ENCODE measurements around the gene GPNMB. TPM values are rescaled to one million over a fixed set of nuclear protein-coding genes. Genes with fewer than 3 reads are reported as not detected.

Gene GPNMB
- total RNA-seq, 6 experiments from 2014 or later: 19.3 to 48.8 (median 44.1) TPM

DNA sequence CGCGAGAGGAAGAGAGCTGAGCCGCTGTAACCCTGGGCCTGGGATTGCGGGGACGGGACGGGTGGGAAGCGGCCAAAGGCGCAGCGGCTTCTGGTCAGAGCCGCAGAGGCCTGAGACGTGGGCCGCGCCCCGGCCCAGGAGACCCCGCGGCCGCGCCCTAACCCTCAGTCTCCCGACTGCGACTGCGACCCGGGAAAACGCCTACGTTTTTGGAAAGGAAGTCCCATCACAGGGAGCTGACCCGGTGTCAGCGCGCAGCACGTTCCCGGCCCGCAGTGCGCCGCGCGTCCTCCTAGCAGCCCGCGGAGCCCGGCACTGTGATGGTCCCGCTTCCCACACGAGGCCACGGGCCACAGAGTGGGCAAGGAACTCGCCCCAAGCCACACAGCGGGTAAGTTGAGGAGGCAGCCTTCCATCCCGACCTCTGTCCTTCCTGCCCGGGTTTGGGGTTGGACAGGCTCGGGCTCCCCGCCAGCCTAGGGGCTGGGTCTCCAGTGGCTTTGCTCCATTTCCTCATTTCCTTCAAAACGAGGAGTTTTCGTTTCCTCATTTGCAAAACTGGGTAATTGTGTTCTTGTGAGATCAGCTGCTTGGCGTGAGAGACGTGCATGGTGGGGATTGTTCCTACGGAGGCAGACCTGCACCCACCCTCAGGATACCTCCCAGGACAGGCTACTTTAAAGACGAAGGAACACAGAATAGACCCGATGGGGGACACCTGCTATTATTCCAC, 1.2 kb downstream of the GPNMB start:
- Mint-ChIP-seq H3K27me3 (ENCODE audit: insufficient read depth) (no peaks in the 10 kb centered on the region), H3K36me3 (ENCODE audit: low read depth) (peaks cover 34% of the 10 kb centered on the region; the same call in 1 of the 2 replicates), H3K9me3 (no peaks in the 10 kb centered on the region), H3K4me1 (ENCODE audit: low read depth) (peaks cover 40% of the 10 kb centered on the region), H3K4me3 (peak overlapping the region; percentile 87), H3K27ac (peak overlapping the region; percentile 89)
- TF ChIP-seq, protein P1, sequence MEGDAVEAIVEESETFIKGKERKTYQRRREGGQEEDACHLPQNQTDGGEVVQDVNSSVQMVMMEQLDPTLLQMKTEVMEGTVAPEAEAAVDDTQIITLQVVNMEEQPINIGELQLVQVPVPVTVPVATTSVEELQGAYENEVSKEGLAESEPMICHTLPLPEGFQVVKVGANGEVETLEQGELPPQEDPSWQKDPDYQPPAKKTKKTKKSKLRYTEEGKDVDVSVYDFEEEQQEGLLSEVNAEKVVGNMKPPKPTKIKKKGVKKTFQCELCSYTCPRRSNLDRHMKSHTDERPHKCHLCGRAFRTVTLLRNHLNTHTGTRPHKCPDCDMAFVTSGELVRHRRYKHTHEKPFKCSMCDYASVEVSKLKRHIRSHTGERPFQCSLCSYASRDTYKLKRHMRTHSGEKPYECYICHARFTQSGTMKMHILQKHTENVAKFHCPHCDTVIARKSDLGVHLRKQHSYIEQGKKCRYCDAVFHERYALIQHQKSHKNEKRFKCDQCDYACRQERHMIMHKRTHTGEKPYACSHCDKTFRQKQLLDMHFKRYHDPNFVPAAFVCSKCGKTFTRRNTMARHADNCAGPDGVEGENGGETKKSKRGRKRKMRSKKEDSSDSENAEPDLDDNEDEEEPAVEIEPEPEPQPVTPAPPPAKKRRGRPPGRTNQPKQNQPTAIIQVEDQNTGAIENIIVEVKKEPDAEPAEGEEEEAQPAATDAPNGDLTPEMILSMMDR (IDR thresholded peaks at IDR 0.05): no peak
- no peak for DNase-seq

DNA sequence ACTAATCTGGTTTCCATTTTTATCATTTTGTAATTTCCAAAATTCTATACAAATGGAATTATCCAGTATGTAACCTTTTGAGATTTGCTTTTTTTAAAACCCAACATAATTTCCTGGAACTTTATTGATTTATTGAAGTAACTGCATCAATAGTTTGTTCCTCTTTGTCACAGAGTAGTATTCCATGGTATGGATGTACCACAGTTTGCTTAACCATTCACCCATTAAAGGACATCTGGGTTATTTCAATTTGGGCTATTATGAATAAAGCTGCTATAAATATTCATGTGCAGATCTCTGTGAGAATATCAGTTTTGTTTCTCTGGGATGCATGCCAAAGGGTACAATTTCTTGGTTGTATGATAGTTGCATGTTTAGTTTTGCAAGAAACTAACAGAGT, 2.9 kb downstream of the GPNMB start:
- TF ChIP-seq, protein P1 (IDR thresholded peaks at IDR 0.05): no peak
- H3K9me3 Mint-ChIP-seq: no peaks in the 10 kb centered on the region
- H3K36me3 Mint-ChIP-seq (ENCODE audit: low read depth): peaks cover 34% of the 10 kb centered on the region; the same call in 1 of the 2 replicates
- H3K27me3 Mint-ChIP-seq (ENCODE audit: insufficient read depth): no peaks in the 10 kb centered on the region
- no peak overlapping the region for H3K4me3 Mint-ChIP-seq
- DNase-seq: no peak
- H3K4me1 Mint-ChIP-seq (ENCODE audit: low read depth): peaks cover 24% of the 10 kb centered on the region
- H3K27ac Mint-ChIP-seq: no peak overlapping the region

DNA sequence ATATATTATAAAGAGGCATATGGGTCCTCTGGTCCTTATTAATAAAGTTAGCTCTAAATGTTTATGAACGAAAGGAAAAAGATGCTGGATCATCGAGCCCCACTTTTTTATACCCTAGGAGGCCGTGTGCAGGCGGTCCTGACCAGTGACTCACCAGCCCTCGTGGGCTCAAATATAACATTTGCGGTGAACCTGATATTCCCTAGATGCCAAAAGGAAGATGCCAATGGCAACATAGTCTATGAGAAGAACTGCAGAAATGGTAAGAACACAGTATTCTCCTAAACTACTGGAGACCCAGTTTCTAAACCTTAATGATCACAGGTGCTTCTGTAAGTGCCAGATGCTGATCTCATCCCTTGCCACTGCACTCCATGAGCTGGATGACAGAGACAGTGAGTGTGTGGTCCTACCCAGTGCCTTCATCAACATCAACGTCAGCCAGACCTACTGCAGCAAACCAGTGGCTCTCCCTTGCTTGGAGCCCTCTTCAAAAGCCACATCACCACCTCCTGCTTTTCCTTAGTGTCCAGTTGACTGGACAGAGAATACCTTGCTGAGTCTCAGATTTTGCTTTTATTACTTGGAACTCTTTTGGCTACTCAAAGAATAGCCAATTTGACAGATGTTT, 7.6 kb downstream of the GPNMB start:
- Mint-ChIP-seq H3K27ac (no peak overlapping the region), H3K9me3 (no peaks in the 10 kb centered on the region), H3K4me1 (ENCODE audit: low read depth) (no peaks in the 10 kb centered on the region), H3K36me3 (ENCODE audit: low read depth) (peaks cover 32% of the 10 kb centered on the region; the same call in 1 of the 2 replicates), H3K4me3 (no peak overlapping the region), H3K27me3 (ENCODE audit: insufficient read depth) (peaks cover 1% of the 10 kb centered on the region; the same call in 1 of the 2 replicates)
- TF ChIP-seq, protein P1 (IDR thresholded peaks at IDR 0.05): no peak
- DNase-seq: no peak

DNA sequence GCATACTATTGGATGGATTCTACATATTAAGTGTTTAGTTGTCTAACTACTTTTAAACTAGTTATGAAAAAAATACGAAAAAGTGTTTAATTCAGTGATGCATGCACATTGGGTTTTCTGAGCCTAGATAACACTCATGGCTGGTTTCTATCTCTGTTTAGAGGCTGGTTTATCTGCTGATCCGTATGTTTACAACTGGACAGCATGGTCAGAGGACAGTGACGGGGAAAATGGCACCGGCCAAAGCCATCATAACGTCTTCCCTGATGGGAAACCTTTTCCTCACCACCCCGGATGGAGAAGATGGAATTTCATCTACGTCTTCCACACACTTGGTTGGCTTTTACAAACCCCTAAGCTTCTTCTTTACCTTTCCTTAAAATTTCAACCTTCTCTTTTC, 10.2 kb downstream of the GPNMB start:
- no peak for DNase-seq
- H3K4me1 Mint-ChIP-seq (ENCODE audit: low read depth): no peaks in the 10 kb centered on the region
- no peaks in the 10 kb centered on the region for H3K9me3 Mint-ChIP-seq
- H3K36me3 Mint-ChIP-seq (ENCODE audit: low read depth): peaks cover 7% of the 10 kb centered on the region; the same call in 1 of the 2 replicates
- peaks cover 1% of the 10 kb centered on the region; the same call in 1 of the 2 replicates for H3K27me3 Mint-ChIP-seq (ENCODE audit: insufficient read depth)
- no peak overlapping the region for H3K4me3 Mint-ChIP-seq
- TF ChIP-seq, protein P1 (IDR thresholded peaks at IDR 0.05): no peak
- H3K27ac Mint-ChIP-seq: no peak overlapping the region

DNA sequence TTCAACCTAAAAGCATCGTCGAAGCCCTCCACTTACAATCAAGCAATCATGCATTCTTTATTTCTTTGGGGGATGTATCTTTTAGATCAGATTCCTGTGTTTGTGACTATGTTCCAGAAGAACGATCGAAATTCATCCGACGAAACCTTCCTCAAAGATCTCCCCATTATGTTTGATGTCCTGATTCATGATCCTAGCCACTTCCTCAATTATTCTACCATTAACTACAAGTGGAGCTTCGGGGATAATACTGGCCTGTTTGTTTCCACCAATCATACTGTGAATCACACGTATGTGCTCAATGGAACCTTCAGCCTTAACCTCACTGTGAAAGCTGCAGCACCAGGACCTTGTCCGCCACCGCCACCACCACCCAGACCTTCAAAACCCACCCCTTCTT, 13.8 kb downstream of the GPNMB start:
- peaks cover 1% of the 10 kb centered on the region; the same call in 1 of the 2 replicates for H3K27me3 Mint-ChIP-seq (ENCODE audit: insufficient read depth)
- no peaks in the 10 kb centered on the region for H3K36me3 Mint-ChIP-seq (ENCODE audit: low read depth)
- H3K27ac Mint-ChIP-seq: no peak overlapping the region
- DNase-seq: no peak
- no peak overlapping the region for H3K4me3 Mint-ChIP-seq
- H3K4me1 Mint-ChIP-seq (ENCODE audit: low read depth): no peaks in the 10 kb centered on the region
- TF ChIP-seq, protein P1 (IDR thresholded peaks at IDR 0.05): no peak
- no peaks in the 10 kb centered on the region for H3K9me3 Mint-ChIP-seq

Data from HFFc6 (cell line).